Astrocyte (in vitro differentiated cells and primary cell): ENCODE measurements around the gene UCHL5.
"Not testable (repeated sequence)": the region's sequence is repeated elsewhere in the genome, so short reads cannot be mapped to it uniquely, and the experiment has no call there.

ENCODE experiments used
- CTCF ChIP-seq: IDR thresholded peaks from 2 replicates; pipeline ENCODE4 v1.5.1; 2011; ENCODE audit warnings: low read depth, mild to moderate bottlenecking, inconsistent platforms, low read length, moderate library complexity; ENCODE audit not compliant: insufficient read depth
- EZH2 ChIP-seq: IDR thresholded peaks from 2 replicates; pipeline ENCODE4 v1.6.1; 2012; ENCODE audit warnings: mild to moderate bottlenecking, low read length, inconsistent platforms; ENCODE audit not compliant: insufficient read depth

DNA sequence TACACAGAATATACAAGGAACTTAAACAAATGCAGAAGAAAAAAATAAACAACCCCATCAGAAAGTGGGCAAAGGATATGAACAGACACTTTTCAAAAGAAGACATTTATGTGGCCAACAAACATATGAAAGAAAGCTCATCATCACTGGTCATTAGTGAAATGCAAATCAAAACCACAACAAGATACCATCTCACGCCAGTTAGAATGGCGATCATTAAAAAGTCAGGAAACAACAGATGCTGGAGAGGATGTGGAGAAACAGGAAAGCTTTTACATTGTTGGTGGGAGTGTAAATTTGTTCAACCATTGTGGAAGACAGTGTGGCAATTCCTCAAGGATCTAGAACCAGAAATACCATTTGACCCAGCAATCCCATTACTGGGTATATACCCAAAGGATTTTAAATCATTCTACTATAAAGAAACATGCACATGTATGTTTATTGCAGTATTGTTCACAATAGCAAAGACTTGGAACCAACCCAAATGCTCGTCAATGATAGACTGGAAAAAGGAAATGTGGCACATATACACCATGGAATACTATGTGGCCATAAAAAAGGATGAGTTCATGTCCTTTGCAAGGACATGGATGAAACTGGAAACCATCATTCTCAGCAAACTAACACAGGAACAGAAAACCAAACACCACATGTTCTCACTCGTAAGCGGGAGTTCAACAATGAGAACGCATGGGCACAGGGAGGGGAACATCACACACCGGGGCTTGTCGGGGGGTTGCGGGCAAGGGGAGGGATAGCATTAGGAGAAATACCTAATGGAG is 26.3 kb downstream of the UCHL5 start:
- TF ChIP-seq CTCF, EZH2: not testable (repeated sequence)
